Fibroblast of the aortic adventitia (primary cell): ENCODE measurements around the gene UBC. TPM values are rescaled to one million over a fixed set of nuclear protein-coding genes. Genes with fewer than 3 reads are reported as not detected.
A peak's percentile ranks its signal among the peaks of the same experiment; 100 is the strongest.

ENCODE experiments used
- DNase-seq: peaks from one replicate; pipeline ENCODE4 v3.0.0-alpha.2; 2010; ENCODE audit warnings: low read depth
- H3K4me3 ChIP-seq: 2 replicates; pipeline ENCODE4 v1.5.1; 2011; ENCODE audit warnings: low read depth, mild to moderate bottlenecking, control low read depth, low read length, moderate library complexity
- CTCF ChIP-seq: IDR thresholded peaks from 2 replicates; pipeline ENCODE4 v1.5.1; 2011; ENCODE audit warnings: mild to moderate bottlenecking, low read length, control low read depth, inconsistent platforms; ENCODE audit not compliant: insufficient read depth
- total RNA-seq: library from RNA; depleted of rRNA; stranded (reverse); fragments of >200 nt; gene quantifications from 2 replicates; pipeline ENCODE4 v1.2.3, GENCODE V29; 2012; ENCODE audit warnings: low replicate concordance

Gene UBC
- total RNA-seq, result 501 and 1,400 TPM in 2 replicates

GRCh38 chr12:124914392-124915238 lies at the start of gene UBC:
TSS of gene UBC (minus strand) at chr12:124914650. CDS start at chr12:124913771, 879 bp downstream.
- H3K4me3 ChIP-seq, result peak within 1 kb of the TSS; percentile 98
- peak; percentile 97 for DNase-seq
- TF ChIP-seq CTCF, result no peak

GRCh38 chr12:124963211-124963610 lies 48.8 kb upstream of the UBC start:
- no peak overlapping the region for H3K4me3 ChIP-seq
- no peak for DNase-seq
- no peak for TF ChIP-seq CTCF

- TF ChIP-seq CTCF, result no peak
- DNase-seq, result no peak
- no peak overlapping the region for H3K4me3 ChIP-seq
These were observed 46.6 kb upstream of the UBC start for GRCh38 chr12:124961055-124961454.

- no peak for DNase-seq
- no peak for TF ChIP-seq CTCF
- H3K4me3 ChIP-seq, result no peak overlapping the region
These were observed 42.1 kb upstream of the UBC start for GRCh38 chr12:124956571-124956970.

- no peak overlapping the region for H3K4me3 ChIP-seq
- no peak for DNase-seq
These were observed 40.3 kb upstream of the UBC start for GRCh38 chr12:124954771-124955170.

GRCh38 chr12:124953689-124954405 lies 39.4 kb upstream of the UBC start:
- H3K4me3 ChIP-seq, result no peak overlapping the region
- no peak for TF ChIP-seq CTCF
- no peak for DNase-seq

More at GRCh38 chr12:124954771-124955170, 40.3 kb upstream of the UBC start:
- no peak for TF ChIP-seq CTCF
